Fibroblast of upper back skin (primary cell): Measurements from ENCODE around the gene C1orf159.

ENCODE experiments used
- DNase-seq: peaks from one replicate; pipeline ENCODE4 v3.0.0-alpha.2; 2013

Gene C1orf159

DNA sequence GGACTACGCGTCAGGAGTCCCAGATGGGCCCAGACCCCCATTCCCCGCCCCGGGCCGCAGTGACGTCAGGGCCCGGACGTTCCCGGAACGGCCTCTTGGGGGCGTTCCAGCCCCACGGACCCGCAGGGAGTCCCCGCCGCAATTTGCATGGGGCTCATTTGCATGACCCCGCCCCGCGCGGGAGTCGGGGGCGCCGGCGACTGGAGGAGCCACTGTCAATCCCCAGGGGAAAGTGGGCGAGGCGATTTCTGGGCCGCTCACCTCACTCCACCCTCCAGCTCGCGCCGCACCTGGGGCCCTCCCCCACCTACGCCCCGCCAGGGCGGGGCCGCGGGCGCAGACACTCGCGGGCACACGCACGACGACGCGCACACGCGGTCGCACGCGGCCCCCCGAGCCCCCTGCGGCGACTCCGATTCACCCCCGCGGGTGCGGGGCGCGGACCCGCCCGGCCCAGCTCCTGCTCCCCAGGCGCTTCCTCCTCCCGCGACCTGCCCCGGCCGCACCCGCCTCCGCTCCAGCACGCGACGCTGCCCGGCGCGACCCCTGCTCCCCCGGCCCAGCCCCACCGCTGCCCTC, 82.8 kb downstream of the C1orf159 start:
- peak; percentile 72 for DNase-seq

DNA sequence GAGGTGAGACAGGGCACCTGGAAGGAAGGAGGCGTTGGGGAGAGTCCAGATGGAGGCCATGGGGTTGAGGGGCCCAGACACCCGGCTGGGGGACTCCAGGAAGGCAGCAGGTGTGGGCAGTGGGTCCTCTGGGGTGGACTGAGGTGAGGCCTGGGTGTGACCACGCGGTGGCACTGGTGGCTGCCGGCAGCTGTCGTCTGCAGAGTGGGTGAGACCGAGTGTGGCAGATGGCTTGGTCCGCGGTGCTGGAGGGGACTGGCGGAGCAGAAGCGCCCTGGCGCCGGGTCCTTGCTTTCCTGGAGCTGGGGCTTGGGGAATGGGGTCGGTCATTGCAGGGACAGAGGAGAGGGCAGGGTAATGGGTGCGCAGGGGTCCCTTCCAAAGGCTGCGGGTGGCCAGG, 83.5 kb downstream of the C1orf159 start:
- no peak for DNase-seq
